ENCODE measurements around the gene IWS1. TPM values are rescaled to one million over a fixed set of nuclear protein-coding genes. Genes with fewer than 3 reads are reported as not detected.

Gene IWS1
- total RNA-seq, 4 donors from 2014 or later: 22.7 to 47.1 (median 33.2) TPM

DNA sequence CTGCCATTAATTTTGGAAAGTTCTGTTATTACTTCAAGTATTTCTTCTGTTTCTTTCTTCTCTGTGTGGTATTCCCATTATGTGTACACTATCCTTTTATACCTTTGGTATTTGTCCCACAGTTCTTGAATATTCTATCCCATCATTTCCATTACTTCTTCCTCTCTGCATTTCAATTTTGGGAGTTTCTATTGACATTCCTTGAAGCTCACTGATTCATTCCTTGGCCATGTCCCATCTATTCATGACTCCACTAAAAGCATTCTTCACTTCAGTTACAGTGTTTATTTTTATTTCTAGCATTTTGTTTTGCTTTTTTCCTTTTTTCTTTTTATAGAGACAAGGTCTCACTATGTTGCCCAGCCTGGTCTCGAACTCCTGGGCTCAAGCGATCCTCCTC lies 77.8 kb downstream of the IWS1 start:
- DNase-seq (ENCODE audit: low spot score in 2 of 2): no peak

DNA sequence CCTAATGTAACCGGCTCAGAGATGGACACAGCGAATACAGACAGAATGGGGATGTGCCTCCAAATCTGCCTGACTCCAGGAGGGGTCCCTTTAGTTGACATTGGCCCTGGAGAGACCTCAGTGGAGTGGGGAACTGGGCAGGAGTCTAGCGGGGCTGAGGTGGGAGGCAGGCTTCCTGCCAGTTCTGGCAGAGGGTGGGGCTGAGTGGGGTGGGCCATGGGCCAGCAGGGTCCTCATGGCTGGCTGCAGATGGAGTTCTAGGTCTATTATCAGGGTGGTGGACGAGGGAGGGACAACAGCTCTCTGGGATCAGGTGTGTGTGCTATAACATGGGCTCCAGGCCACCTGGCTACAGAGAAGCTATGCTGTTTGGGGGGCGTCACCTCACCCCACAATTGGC lies 86.9 kb downstream of the IWS1 start:
- 74 to 77% methylated on average over 5 of the region's 5 CpGs for WGBS, 2 donors
- TF ChIP-seq POLR2A (IDR thresholded peaks at IDR 0.05): no peak
- TF ChIP-seq, protein P1, sequence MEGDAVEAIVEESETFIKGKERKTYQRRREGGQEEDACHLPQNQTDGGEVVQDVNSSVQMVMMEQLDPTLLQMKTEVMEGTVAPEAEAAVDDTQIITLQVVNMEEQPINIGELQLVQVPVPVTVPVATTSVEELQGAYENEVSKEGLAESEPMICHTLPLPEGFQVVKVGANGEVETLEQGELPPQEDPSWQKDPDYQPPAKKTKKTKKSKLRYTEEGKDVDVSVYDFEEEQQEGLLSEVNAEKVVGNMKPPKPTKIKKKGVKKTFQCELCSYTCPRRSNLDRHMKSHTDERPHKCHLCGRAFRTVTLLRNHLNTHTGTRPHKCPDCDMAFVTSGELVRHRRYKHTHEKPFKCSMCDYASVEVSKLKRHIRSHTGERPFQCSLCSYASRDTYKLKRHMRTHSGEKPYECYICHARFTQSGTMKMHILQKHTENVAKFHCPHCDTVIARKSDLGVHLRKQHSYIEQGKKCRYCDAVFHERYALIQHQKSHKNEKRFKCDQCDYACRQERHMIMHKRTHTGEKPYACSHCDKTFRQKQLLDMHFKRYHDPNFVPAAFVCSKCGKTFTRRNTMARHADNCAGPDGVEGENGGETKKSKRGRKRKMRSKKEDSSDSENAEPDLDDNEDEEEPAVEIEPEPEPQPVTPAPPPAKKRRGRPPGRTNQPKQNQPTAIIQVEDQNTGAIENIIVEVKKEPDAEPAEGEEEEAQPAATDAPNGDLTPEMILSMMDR (IDR thresholded peaks at IDR 0.05): no peak
- no peak overlapping the region for H3K4me3 ChIP-seq (ENCODE audit: low read depth, poor library complexity, severe bottlenecking)
- intact Hi-C loops (cut with DNase I; ENCODE audit: low total_unique reads): no loop called here
- no peak for DNase-seq (ENCODE audit: low spot score in 2 of 2)

More for the DNA sequence above, 77.8 kb downstream of the IWS1 start:
- no peak for TF ChIP-seq POLR2A (IDR thresholded peaks at IDR 0.05)
- TF ChIP-seq, protein P1 (IDR thresholded peaks at IDR 0.05): no peak
- intact Hi-C loops (cut with DNase I; ENCODE audit: low total_unique reads): no loop called here
- H3K4me3 ChIP-seq (ENCODE audit: low read depth, poor library complexity, severe bottlenecking): no peak overlapping the region
- 93 to 98% methylated on average over 2 of the region's 2 CpGs for WGBS, 2 donors

DNA sequence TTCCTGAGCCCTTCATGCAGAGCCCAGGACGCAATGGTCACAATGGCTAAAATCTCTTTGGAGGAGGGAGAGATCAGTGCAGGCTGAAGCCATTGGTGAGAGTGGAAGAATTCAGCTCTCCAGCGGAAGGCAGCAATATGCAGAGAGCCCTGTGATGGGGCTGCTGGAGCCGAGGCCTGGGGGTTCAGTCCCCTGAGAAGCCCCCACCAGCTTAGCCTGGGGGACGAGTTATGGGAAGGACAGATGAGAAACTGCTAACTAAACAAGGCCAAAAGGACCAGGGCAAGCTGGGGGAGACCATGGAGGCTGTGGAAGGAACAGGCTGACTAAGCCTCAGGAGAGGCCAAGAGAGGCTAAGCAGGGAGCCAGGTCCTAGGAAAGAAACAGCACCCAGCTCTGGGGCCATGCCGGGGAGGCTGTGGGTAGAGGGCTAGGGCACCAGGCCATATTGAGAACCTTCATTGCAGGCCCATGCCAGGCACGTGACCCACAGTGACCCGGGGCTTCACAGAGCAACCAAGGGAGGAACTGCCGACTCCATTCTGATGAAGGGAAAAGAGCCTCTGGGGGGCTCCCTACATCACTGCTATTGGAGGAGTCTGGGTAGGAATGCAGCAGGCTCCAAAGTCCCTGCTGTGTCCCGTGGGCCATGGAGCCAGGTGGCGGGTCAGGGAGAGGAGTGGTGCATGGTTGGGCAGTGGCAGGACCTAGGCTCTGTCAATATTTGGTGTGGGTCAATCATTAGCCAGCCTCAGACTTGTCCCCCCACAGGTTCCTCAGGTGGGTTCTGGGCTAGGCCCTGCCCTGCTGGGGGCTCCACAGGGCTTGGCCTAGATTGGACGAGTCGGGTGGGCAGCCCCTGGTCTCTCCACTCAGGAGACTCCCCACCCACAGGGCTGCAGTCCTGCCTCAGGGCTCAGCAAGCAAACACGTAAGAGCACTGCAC lies 88.2 kb downstream of the IWS1 start:
- intact Hi-C loops (cut with DNase I; ENCODE audit: low total_unique reads): no loop called here
- no peak for TF ChIP-seq POLR2A (IDR thresholded peaks at IDR 0.05)
- TF ChIP-seq, protein P1 (IDR thresholded peaks at IDR 0.05): no peak
- WGBS, 2 donors: 79 to 84% methylated on average over 13 of the region's 13 CpGs
- H3K4me3 ChIP-seq (ENCODE audit: low read depth, poor library complexity, severe bottlenecking): no peak overlapping the region
- no peak for DNase-seq (ENCODE audit: low spot score in 2 of 2)

DNA sequence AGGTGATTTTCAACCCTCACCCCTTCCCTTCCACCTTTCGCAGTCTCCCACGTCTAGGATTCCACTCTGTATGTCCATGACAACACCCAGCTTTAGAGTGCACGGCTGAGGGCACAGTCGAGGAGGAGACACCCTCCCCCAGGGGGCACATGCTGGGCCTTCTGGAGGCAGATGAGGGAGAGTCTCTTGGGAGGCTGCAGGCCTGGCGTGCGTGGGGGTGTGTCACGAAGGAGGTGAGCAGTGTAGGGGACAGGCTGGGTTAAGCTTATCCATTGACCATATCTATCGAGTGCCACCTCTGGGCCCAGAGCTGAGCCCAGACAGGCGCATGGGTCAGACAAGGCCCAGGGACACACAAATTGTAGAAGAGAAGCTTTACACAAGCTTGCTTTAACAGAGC lies 89.2 kb downstream of the IWS1 start:
- TF ChIP-seq, protein P1 (IDR thresholded peaks at IDR 0.05): no peak
- TF ChIP-seq POLR2A (IDR thresholded peaks at IDR 0.05): no peak
- DNase-seq (ENCODE audit: low spot score in 2 of 2): no peak
- WGBS, 2 donors: 91 to 92% methylated on average over 9 of the region's 9 CpGs
- intact Hi-C loops (cut with DNase I; ENCODE audit: low total_unique reads): no loop called here
- H3K4me3 ChIP-seq (ENCODE audit: low read depth, poor library complexity, severe bottlenecking): no peak overlapping the region

DNA sequence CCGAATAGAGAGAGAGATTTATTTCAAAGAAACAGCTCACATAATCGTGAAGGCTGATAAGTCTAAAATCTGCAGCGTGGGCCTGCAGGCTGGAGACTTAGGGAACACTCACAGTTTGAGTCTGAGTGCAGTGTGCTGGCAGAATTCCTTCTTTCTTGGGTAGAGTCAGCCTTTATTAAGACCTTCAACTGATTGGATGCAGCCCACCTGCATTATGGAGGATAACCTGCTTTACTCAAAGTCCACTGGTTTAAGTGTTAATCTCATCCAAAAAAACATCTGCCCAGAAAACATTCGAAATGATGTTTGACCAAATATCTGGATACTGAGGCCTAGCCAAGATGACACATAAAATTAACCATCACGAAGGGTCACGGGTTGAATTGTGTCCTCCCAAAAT lies 91.8 kb downstream of the IWS1 start:
- no peak for TF ChIP-seq POLR2A (IDR thresholded peaks at IDR 0.05)
- TF ChIP-seq, protein P1 (IDR thresholded peaks at IDR 0.05): no peak
- 94% methylated on average over 6 of the region's 6 CpGs for WGBS, 2 donors
- intact Hi-C loops (cut with DNase I; ENCODE audit: low total_unique reads): no loop called here
- no peak for DNase-seq (ENCODE audit: low spot score in 2 of 2)
- H3K4me3 ChIP-seq (ENCODE audit: low read depth, poor library complexity, severe bottlenecking): no peak overlapping the region
